Hematopoietic multipotent progenitor cell treated with erythropoietin and hydrocortisone succinate and interleukin-3 and kit ligand, for 17 days (in vitro differentiated cells): ENCODE measurements around the gene KCNK3.
"Not testable (repeated sequence)": the region's sequence is repeated elsewhere in the genome, so short reads cannot be mapped to it uniquely, and the experiment has no call there.

Experiments
- DNase-seq: peaks from one replicate; pipeline ENCODE4 v3.0.0-alpha.2; 2015; ENCODE audit warnings: low spot score

Gene KCNK3

DNA sequence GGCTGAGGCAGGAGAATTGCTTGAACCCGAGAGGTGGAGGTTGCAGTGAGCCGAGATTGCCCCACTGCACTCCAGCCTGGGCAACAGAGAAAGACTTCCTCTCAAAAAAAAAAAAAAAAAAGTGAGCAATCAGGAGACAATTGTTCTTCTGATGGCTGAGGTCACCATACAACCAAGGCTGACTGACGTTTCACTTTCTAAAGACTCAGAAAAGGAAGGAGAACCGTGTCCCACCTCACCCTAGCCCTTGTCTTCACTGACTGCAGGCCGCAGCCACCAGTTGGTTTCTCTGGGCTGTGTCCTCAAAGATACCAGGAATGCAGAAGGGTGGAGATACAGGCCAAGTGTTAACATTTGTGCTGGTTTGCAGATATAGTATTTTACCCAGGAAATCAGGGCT lies 63.8 kb downstream of the KCNK3 start:
- no peak for DNase-seq

DNA sequence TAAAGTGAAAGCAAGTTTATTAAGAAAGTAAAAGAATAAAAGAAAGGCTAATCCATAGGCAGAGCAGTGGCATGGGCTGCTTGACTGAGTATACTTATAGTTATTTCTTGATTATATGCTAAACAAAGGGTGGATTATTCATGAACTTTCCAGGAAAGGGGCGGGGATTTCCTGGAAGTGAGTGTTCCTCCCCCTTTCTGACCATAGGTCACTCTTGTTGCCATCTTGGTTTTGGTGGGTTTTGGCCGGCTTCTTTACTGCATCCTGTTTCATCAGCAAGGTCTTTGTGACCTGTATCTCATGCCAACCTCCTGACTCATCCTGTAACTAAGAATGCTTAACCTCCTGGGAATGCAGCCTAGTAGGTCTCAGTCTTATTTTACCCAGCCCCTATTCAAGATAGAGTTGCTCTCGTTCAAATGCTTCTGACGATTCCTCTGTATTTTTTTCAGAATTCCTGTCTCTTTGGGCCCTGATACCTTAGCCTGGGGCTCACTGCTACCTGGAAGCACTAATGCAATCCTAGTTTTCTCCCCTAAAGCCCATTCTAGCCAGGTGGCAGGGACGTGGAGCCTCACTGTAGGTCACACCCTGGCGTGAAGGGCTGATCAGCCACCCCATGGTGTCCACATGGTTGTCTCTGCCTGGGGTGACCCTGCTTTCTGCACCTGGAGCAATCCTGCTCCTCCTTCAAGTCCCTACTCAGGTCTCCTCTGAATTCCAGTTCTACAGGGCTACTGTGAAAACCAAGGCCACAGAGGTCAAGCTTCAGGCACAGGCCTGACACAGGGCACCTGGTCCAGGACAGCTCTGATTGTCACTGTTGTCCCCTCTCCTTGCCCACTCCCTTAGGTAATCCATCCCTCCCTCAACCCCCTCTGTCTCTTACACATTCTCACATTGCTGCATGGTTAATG lies 65.6 kb downstream of the KCNK3 start:
- DNase-seq = no peak

DNA sequence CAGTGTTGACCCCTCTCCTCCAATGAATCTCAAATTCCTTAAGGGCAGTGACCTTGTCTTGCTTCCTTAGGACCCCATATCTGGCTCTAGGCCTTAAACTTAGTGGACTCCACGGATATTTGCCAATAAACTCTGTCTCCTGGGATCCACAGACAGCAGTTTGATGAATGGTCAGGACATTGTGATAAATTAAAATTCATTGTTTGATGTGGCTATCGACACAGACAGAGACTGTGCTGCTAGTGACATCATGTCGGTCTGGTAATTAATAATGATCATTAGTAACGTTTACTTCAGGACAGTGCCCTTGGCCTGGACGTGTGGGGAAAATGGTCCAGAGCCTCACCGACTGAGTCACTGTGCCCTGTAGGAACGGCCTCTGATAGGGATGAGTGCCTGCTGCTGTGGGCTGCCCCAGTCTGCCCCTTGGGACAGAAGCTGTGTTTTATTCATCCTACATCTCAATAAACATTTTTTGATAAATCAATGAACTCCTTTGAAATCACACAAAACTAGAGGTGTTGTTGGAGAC lies 66.3 kb downstream of the KCNK3 start:
- DNase-seq = no peak

DNA sequence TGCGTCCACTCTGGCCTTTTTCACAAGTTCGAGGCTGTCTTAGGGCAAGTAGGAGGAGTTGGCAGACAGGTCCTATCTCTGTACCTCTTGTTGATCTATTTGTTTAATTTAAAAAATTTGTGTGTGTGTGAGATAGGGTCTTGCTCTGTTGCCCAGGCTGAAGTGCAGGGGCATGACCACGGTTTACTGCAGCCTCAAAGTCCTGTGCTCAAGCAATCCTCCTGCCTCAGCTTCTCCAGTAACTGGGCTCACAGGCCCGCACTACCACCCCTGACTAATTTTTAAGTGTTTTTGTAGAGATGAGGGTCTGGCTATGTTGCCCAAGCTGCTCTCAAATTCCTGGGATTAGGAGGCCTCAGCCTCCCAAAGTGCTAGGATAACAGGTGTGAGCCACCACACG lies 67.3 kb downstream of the KCNK3 start:
- DNase-seq = no peak

DNA sequence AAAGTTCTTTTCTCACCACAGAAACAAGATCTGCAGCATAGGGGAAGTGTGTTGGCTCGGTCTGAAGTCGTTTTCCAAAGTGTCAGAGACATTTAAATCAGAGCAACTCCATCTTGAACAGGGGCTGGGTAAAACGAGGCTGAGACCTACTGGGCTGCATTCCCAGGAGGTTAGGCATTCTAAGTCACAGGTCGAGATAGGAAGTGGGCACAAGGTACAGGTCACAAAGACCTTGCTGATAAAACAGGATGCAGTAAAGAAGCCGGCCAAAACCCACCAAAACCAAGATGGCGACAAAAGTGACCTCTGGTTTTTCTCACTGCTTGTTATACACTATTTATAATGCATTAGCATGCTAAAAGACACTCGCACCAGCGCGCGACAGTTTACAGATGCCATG lies 68.5 kb downstream of the KCNK3 start:
- DNase-seq = not testable (repeated sequence)

DNA sequence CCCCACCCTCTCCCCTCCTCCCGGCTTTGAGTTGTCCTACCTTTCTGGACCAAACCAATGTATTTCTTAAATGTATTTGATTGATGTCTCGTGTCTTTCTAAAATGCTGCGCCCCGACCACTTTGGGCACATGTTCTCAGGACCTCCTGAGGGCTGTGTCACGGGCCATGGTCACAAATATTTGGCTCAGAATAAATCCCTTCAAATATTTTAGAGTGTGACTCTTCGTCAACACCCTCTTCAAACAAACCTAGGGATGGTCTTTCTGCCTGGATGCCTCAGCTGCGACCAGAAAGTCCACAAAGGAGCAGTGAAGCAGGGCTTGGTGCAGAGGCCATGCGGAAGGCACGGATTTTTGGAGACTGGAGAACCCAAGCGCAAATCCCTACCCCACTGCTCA lies 70.5 kb downstream of the KCNK3 start:
- no peak for DNase-seq

DNA sequence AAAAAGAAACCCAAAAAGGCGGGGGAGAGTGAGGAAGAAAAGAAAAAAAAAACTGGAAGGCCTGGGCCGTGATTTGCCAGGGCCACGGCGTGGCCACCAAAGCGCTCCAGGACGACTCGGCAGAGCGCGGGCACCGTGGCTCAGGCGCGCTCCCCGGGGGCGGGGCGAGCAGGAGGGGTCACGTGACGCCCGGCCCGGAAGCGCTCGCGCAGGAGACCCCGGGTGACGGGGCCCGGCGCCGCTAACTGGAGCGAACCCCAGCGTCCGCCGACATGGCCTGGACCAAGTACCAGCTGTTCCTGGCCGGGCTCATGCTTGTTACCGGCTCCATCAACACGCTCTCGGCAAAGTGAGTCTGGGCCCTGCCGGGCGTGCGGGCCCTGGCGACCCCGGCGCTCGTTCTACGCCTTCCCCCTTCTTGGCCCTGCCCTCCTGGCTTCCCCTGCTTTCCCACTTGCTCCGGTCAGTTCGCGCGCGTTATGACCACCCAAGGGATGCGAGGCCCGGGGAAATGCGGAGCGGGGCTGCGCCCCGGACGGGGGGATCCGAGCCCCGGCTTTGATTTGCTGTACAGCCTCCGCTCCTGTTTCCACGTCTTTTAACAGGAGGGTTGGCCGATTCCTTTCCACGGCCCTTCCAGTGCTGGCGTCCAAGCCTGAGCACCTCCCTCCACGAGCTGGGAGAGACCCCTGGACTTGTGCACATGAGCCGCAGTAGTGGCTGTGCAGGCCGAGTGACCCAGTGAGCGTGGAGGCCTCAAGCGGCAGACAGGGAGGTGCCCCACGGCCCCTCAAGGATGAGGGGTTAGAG lies 71.8 kb downstream of the KCNK3 start, which contains the start of gene SLC35F6:
TSS of gene SLC35F6 (plus strand) at position 207 of the 810 bp plus-strand sequence. CDS start at position 273, 66 bp downstream.
- peak; percentile 79 for DNase-seq

DNA sequence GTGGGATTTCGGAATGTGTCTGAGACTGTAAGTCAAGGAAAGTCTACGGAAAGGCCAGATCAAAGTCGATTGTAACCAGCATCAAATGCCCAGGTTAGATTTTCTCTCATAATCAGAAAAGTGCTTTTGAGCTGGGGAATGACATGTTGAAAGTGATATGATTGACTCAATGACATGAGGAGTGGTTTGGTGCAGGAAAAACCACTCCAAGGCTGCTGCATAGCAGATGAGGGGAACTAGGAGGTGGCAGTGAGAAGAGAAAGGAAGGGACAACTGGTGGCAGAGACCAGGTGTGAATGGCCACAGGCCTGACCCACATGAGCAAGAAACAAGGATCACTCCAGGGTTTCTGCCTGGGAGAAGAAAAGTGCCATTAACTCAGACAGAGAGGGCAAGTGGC lies 72.4 kb downstream of the KCNK3 start:
- no peak for DNase-seq

DNA sequence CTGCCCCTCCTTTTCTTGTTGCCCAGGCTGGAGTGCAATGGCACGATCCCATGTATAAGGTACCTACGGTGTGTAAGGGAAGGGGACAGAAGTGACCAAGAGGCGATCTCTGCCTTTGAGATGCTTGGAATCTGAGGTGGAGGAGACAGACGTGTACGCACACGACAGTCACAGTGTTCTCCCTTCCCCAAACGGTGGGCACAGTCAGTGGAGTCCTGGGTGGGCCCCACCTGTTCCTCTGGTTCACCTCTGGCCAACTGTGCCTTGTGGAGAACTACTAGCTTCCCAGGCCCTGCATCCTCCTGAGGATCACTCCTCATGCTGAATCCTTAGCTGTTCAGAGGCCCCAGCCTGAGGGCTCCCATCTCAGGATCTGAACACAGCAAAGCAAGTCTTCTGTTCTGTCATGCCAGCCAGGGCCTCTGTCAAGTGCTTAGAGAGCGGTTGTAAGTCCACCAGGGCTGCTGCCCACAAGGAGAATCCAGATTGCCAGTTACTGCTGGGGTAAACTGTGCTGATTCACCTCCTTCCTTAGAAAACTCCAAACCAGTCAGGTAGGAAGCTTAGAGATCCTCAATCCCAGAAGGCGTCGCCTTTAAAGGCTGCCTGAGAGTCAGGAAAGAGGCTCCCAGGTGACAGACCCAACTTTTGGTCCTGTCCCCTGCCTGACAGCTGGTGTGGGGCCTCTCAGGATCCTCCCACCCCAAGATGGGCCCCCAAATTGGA lies 73.1 kb downstream of the KCNK3 start:
- no peak for DNase-seq

DNA sequence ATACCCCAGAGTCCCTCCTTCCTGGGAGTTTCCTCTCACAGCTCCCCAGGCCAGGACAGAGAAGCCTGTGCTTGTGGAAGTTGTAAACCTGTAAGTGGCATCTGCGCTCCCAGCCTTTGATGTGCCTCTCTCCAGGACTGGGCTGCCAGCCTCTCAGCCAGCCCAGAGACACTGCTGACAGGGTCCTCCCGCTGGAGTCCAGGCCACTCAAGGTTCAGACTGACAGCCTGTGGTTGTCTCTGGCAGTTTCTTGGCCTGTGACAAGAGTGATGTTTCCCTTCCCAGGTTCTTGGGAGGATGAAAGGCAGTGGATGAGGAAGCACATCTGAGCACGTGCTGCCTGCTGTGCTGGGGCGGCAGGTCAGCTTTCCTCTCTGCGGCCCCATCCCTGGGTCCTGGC lies 74.6 kb downstream of the KCNK3 start:
- DNase-seq = no peak

DNA sequence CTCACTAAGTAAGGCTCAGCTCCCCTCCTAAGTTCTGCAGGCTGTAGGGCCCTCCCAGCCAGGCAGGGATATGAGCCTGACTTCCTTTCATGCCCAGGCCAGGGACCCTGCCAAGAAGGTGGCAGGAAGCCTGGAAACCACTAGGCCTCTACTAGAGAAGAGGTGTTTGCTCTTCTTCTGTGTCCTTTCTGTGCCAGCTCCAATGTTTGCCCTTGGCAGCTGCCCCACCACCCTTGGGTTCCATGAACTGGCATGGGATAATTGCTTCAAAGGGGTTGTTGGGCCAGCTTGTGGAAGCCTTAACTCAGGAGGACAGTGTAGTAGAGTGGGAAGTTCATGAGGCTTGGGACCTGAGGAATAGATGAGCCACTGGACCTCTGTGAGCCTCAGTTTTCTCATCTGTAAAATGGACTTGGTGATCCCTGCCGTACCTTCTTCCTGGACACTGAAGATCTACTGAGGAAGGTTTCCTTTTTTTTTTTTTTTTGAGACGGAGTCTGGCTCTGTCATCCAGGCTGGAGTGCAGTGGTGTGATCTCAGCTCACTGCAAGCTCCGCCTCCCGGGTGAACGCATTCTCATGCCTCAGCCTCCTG lies 75.5 kb downstream of the KCNK3 start:
- peak; percentile 34 for DNase-seq

DNA sequence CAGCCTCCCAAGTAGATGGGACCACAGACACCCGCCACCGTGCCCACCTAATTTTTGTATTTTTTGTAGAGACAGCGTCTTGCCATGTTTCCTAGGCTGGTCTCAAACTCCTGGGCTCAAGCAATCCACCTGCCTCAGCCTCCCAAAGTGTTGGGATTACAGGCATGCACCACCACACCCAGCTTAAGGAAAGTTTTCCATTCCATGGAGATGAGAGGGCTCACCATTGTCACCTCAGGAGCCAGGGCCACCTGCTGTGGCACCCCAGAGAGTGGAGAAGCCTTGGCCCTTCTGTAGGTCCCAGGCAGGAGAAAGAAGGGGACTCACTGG lies 76.2 kb downstream of the KCNK3 start:
- DNase-seq = no peak

DNA sequence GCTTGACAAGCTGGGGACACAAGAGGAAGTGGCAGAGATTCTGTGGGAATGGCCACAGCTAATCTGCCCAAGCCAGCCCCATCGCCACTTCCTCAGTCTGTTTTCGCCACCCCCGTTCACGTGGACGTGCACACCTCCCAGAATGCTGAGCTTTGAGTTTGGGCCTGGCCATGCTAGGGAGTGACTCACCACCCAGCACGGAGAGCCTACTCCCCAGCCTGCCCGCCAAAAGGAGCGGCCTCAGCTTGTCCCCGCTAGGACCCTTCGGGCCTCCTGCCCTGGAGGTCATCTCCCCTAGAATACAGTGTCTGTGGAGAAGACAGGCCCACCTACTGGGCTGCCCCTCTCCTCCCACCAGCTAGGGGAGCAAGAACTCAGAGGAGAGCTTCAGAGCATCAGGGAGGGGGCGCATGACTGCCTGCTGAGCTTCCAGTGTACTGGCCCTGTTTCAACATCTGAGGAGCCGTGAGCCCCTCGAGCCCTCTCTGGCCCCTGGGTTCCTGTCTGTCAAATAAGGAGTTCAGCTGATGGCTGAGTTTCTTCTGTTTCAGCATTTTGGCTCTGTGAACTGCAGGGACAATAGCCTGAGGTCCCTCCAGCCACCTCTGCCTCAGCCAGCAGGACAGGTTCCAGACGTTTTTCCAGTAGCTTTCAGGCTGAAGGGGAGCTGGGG lies 76.7 kb downstream of the KCNK3 start:
- peak; percentile 91 for DNase-seq

DNA sequence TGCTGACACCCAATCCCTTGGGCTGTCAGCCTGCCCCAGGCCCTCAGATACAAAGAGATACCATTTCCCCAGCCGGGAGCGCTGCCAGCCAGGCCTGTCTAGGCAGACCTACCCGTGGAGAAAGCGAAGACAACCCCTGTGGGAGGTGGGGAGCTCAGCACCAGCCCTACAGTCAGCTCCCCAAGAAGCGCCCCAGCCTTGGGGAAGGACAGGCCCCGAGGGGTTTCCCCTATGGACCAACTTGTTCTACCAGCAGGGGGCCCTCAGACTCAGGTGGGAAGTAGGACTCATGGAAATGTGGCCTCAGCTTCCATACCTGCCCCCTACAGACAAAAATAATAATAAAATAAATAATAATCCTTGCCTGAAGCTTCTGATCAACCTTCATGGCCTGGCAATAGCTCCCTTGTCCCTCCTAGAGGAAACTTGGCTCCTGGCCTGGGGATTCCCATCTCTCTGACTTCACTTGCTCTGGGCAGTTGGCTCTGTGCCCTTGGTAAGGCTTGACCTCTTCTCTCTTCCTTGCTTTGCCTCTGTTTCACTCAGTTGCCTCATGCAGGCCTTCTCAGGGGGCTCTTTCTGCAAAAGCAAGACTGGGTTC lies 78.6 kb downstream of the KCNK3 start:
- DNase-seq = peak; percentile 88

DNA sequence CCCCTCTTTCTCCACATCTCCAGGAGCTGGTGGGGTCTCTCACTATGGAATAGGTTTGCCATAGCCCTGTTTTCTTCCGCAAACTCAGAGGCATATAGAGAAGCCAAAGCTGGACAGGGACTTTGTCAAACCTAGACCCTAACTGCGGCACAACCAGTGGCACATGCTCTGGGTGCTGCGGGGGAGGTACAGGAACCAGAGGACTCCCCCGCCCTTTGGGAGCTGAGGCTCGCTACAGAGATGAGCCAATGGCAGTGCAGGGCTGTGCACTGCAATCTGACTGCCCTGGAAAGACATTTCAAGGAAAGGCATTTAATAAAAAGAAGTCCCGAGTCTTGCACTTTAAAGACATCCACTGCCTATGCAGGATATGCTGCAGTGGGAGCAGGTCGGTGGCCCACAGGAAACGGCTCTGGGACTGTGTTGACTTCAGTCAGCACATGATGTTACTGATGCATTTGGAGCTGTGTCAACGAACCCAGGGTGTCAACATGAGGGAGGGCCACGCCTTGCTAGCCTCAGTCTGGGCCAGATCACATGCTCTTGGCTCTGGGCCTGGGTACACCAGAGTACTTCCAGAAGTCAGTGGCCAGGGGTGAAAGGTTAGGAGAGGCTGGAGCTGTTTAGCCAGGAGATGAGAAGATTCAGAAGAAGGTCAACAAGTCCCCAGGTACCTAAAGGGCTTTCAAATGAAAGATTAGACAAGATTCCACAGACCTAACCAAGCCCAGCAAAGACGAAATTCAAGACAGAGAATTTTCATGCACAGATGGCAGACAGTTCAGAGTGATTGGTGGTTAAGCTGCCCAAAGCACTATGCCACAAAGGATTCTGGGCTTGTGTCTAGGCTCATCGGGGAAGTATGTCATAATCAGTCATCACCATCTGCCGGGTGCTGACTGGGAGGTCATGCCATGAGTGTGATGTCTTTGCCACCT lies 79.8 kb downstream of the KCNK3 start:
- DNase-seq = peak; percentile 95

DNA sequence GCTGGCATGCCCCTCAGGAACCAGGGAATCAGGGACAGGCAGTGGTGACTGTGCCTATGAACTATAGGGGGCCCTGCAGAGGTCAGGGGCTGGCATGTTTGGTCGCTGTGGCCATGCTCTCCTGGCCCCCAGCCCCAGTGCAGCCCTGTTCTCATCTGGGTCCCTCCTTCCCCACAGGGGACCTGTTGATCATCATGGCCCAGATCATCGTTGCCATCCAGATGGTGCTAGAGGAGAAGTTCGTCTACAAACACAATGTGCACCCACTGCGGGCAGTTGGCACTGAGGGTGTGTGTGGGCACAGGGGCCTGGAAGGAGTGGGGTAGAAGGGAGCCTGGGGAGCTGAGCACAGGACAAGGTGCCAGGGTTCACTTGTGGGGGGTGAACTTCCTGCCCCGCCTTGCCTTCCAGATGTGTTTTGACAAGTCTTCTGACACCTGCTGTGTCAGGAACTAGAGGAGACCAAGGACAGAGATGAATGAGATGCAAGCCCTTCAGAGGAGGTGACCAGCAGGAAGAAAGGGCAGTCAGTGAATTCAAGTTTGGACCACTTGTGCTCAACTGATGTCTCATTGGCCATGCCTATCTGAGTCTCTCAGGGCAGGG lies 83.8 kb downstream of the KCNK3 start:
- no peak for DNase-seq

DNA sequence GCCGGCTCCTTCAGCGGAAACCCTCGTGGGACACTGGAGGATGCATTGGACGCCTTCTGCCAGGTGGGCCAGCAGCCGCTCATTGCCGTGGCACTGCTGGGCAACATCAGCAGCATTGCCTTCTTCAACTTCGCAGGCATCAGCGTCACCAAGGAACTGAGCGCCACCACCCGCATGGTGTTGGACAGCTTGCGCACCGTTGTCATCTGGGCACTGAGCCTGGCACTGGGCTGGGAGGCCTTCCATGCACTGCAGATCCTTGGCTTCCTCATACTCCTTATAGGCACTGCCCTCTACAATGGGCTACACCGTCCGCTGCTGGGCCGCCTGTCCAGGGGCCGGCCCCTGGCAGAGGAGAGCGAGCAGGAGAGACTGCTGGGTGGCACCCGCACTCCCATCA lies 85.6 kb downstream of the KCNK3 start:
- no peak for DNase-seq

DNA sequence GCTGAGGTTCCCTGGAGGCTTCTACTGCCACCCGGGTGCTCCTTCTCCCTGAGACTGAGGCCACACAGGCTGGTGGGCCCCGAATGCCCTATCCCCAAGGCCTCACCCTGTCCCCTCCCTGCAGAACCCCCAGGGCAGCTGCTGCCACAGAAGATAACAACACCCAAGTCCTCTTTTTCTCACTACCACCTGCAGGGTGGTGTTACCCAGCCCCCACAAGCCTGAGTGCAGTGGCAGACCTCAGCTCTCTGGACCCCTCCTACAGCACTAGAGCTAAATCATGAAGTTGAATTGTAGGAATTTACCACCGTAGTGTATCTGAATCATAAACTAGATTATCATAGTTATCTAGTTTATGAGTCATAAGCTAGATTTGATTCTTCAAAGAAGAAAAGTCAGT lies 86.0 kb downstream of the KCNK3 start:
- no peak for DNase-seq

DNA sequence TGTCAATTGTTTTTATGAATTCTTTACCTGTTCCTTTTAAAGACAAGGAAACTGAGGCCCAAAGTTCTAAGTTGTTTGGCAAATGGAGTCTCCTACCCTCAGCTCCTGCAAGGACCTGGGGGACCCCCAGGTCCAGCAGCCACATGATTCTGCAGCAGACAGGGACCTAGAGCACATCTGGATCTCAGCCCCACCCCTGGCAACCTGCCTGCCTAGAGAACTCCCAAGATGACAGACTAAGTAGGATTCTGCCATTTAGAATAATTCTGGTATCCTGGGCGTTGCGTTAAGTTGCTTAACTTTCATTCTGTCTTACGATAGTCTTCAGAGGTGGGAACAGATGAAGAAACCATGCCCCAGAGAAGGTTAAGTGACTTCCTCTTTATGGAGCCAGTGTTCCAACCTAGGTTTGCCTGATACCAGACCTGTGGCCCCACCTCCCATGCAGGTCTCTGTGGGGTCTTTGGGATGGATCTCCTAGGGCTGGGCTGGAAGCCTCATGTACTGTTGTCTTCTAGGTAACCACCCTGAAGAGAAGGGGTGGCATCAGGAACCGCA lies 87.8 kb downstream of the KCNK3 start:
- peak; percentile 42 for DNase-seq
